ENCODE measurements around the gene DGCR6. TPM values are rescaled to one million over a fixed set of nuclear protein-coding genes. Genes with fewer than 3 reads are reported as not detected.
"Not testable (repeated sequence)": the region's sequence is repeated elsewhere in the genome, so short reads cannot be mapped to it uniquely, and the experiment has no call there.

Gene DGCR6
- total and polyA plus RNA-seq, 2 donors from 2014 or later: 1.7 to 3.7 TPM

GRCh38 chr22:18950141-18950540, 44.0 kb downstream of the DGCR6 start:
- FAIRE-seq (no peak), DNase-seq (no peak)
- Histone ChIP-seq H3K4me3 (ENCODE audit: low read length in 3 of 3) (no peak overlapping the region), H3K9me3 (ENCODE audit: control insufficient read depth in 2 of 3, insufficient read depth in 1 of 3, low read length in 3 of 3) (no peaks in the 10 kb centered on the region), H3K9ac (ENCODE audit: low read length in 3 of 3) (no peak overlapping the region), H3K36me3 (ENCODE audit: control insufficient read depth in 2 of 3, insufficient read depth in 3 of 3, low read length in 3 of 3) (no peaks in the 10 kb centered on the region), H3K27me3 (ENCODE audit: control insufficient read depth, insufficient read depth, low read length) (no peaks in the 10 kb centered on the region), H3K27ac (ENCODE audit: low read depth in 2 of 2, low read length in 2 of 2) (no peak overlapping the region), H3K4me1 (ENCODE audit: control insufficient read depth in 2 of 3, insufficient read depth in 2 of 3, low read depth in 1 of 3, low read length in 3 of 3) (no peaks in the 10 kb centered on the region)
- intact Hi-C loops (cut with DNase I): no loop called here
- no peak for TF ChIP-seq CTCF (IDR thresholded peaks at IDR 0.05; ENCODE audit: borderline replicate concordance, extremely low read depth, insufficient read depth)

- DNase-seq (peak in 1 of 5 donors; percentile 32), FAIRE-seq (no peak)
- no peaks in the 10 kb centered on the region for H3K36me3 ChIP-seq (ENCODE audit: control insufficient read depth in 2 of 3, insufficient read depth in 3 of 3, low read length in 3 of 3)
- no peaks in the 10 kb centered on the region for H3K27me3 ChIP-seq (ENCODE audit: control insufficient read depth, insufficient read depth, low read length)
- no peaks in the 10 kb centered on the region for H3K4me1 ChIP-seq (ENCODE audit: control insufficient read depth in 2 of 3, insufficient read depth in 2 of 3, low read depth in 1 of 3, low read length in 3 of 3)
- H3K9ac ChIP-seq (ENCODE audit: low read length in 3 of 3): no peak overlapping the region
- TF ChIP-seq CTCF (IDR thresholded peaks at IDR 0.05; ENCODE audit: borderline replicate concordance, extremely low read depth, insufficient read depth): no peak
- intact Hi-C loops (cut with DNase I): no loop called here
- no peak overlapping the region for H3K27ac ChIP-seq (ENCODE audit: low read depth in 2 of 2, low read length in 2 of 2)
- H3K4me3 ChIP-seq (ENCODE audit: low read length in 3 of 3): no peak overlapping the region
- no peaks in the 10 kb centered on the region for H3K9me3 ChIP-seq (ENCODE audit: control insufficient read depth in 2 of 3, insufficient read depth in 1 of 3, low read length in 3 of 3)
These were observed 45.9 kb downstream of the DGCR6 start for GRCh38 chr22:18952022-18952421.

GRCh38 chr22:18953128-18953527, 47.0 kb downstream of the DGCR6 start:
- H3K36me3 ChIP-seq (ENCODE audit: control insufficient read depth in 2 of 3, insufficient read depth in 3 of 3, low read length in 3 of 3); intact Hi-C loops (cut with DNase I); H3K4me1 ChIP-seq (ENCODE audit: control insufficient read depth in 2 of 3, insufficient read depth in 2 of 3, low read depth in 1 of 3, low read length in 3 of 3); H3K27ac ChIP-seq (ENCODE audit: low read depth in 2 of 2, low read length in 2 of 2); H3K27me3 ChIP-seq (ENCODE audit: control insufficient read depth, insufficient read depth, low read length); FAIRE-seq; H3K9ac ChIP-seq (ENCODE audit: low read length in 3 of 3); H3K4me3 ChIP-seq (ENCODE audit: low read length in 3 of 3); H3K9me3 ChIP-seq (ENCODE audit: control insufficient read depth in 2 of 3, insufficient read depth in 1 of 3, low read length in 3 of 3): not testable (repeated sequence)
- peak in 1 of 5 donors; percentile 48 for DNase-seq

- H3K4me3 ChIP-seq (ENCODE audit: low read length in 3 of 3); H3K4me1 ChIP-seq (ENCODE audit: control insufficient read depth in 2 of 3, insufficient read depth in 2 of 3, low read depth in 1 of 3, low read length in 3 of 3); FAIRE-seq; H3K9ac ChIP-seq (ENCODE audit: low read length in 3 of 3); H3K9me3 ChIP-seq (ENCODE audit: control insufficient read depth in 2 of 3, insufficient read depth in 1 of 3, low read length in 3 of 3); H3K27ac ChIP-seq (ENCODE audit: low read depth in 2 of 2, low read length in 2 of 2); intact Hi-C loops (cut with DNase I); H3K36me3 ChIP-seq (ENCODE audit: control insufficient read depth in 2 of 3, insufficient read depth in 3 of 3, low read length in 3 of 3); H3K27me3 ChIP-seq (ENCODE audit: control insufficient read depth, insufficient read depth, low read length): not testable (repeated sequence)
- TF ChIP-seq CTCF (IDR thresholded peaks at IDR 0.05; ENCODE audit: borderline replicate concordance, extremely low read depth, insufficient read depth): peak; percentile 86
- peak; percentile 63 to 90 (median 84) for DNase-seq
These were observed 48.3 kb downstream of the DGCR6 start for GRCh38 chr22:18954303-18954989.

All from kidney (tissue), 14 donors.